ENCODE results near the gene DNPEP.

DNA sequence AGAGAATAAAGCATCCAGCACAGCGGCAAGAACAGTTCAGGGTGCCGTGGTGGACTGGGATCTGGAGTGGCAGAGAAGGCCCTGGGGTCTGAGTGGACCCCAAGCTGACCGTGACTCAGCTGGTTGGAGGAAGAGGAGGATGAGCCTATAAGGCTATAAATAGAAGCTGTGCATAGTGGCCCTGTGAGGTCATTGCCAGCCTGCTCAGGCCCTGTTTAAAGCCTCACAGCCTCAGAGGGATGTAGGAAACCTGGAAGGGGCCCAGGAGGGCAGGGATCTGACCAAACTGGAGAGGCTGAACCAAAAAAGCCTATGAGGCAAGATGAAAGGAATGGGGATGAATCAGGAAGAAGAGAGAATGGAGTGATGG, 19.1 kb upstream of the DNPEP start:
- TF ChIP-seq, protein P1, sequence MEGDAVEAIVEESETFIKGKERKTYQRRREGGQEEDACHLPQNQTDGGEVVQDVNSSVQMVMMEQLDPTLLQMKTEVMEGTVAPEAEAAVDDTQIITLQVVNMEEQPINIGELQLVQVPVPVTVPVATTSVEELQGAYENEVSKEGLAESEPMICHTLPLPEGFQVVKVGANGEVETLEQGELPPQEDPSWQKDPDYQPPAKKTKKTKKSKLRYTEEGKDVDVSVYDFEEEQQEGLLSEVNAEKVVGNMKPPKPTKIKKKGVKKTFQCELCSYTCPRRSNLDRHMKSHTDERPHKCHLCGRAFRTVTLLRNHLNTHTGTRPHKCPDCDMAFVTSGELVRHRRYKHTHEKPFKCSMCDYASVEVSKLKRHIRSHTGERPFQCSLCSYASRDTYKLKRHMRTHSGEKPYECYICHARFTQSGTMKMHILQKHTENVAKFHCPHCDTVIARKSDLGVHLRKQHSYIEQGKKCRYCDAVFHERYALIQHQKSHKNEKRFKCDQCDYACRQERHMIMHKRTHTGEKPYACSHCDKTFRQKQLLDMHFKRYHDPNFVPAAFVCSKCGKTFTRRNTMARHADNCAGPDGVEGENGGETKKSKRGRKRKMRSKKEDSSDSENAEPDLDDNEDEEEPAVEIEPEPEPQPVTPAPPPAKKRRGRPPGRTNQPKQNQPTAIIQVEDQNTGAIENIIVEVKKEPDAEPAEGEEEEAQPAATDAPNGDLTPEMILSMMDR (IDR thresholded peaks at IDR 0.05) = no peak
- no peak for TF ChIP-seq POLR2A (IDR thresholded peaks at IDR 0.05)
- TF ChIP-seq EP300 (IDR thresholded peaks at IDR 0.05) = peak; percentile 19
